Body of pancreas (tissue), 4 donors: ENCODE data around the gene RSPRY1. TPM values are rescaled to one million over a fixed set of nuclear protein-coding genes. Genes with fewer than 3 reads are reported as not detected.
A peak's percentile ranks its signal among the peaks of the same experiment; 100 is the strongest.
"Not testable (repeated sequence)": the region's sequence is repeated elsewhere in the genome, so short reads cannot be mapped to it uniquely, and the experiment has no call there.

ENCODE experiments used
- ATAC-seq: fragments of 150-250 bp; one replicate; pipeline ENCODE4 v1.9.1; 2016
- DNase-seq, 4 donors: peaks; one replicate each; pipeline ENCODE4 v3.0.0-alpha.2; 2019
- H3K27ac ChIP-seq, 4 donors: fragments of 200-600 bp; sonication (generic); 1 replicate in 3 of 4; 2 replicates in 1 of 4; pipeline versions ENCODE4 v1.5.1 to v1.6.1; 2016 to 2019; ENCODE audit warnings: mild to moderate bottlenecking in 1 of 4, mixed read lengths in 1 of 4, moderate library complexity in 1 of 4
- H3K27me3 ChIP-seq, 2 donors: fragments of 200-600 bp; sonication (generic); one replicate each; pipeline ENCODE4 v1.6.0; 2016; ENCODE audit warnings: mild to moderate bottlenecking in 1 of 2
- H3K36me3 ChIP-seq, 2 donors: fragments of 200-600 bp; sonication (generic); replicated peaks in 1 of 2; 2 replicates each; pipeline ENCODE4 v1.5.1; 2016; ENCODE audit warnings: low read depth in 2 of 2; ENCODE audit not compliant: insufficient read depth in 1 of 2
- H3K4me1 ChIP-seq: fragments of 200-600 bp; sonication (generic); one replicate; pipeline ENCODE4 v1.6.0; 2016
- H3K4me3 ChIP-seq, 2 donors: fragments of 200-600 bp; sonication (generic); 1 replicate in 1 of 2; 2 replicates in 1 of 2; pipeline ENCODE4 v1.5.1; 2016 to 2019
- H3K9me3 ChIP-seq, 3 donors: fragments of 200-600 bp; sonication (generic); 1 replicate in 2 of 3; 2 replicates in 1 of 3; pipeline ENCODE4 v1.5.1; 2016
- CTCF ChIP-seq, 7 experiments: fragments of 450-650 bp in 4 of 7; fragments of 200-600 bp in 3 of 7; sonication (generic) in 3 of 7; IDR thresholded peaks; one replicate each; pipeline ENCODE4 v1.5.1; 2016 to 2019; ENCODE audit warnings: antibody characterized with exemption in 7 of 7
- POLR2A ChIP-seq, 3 donors: fragments of 450-650 bp; IDR thresholded peaks; one replicate each; pipeline ENCODE4 v1.6.1; 2016; ENCODE audit warnings: antibody characterized with exemption in 3 of 3, mild to moderate bottlenecking in 2 of 3
- WGBS, 2 donors: methylation state at CpG; one replicate each; pipeline ENCODE4 v1.1.5; 2017; 5-methylcytosine and 5-hydroxymethylcytosine counted together
- intact Hi-C: fragments of 100-400 bp; cut with DNase I; formaldehyde crosslinking; loops from one replicate; pipeline ENCODE4 v1.15.1; 2023
- total RNA-seq, 2 donors: library from RNA; depleted of rRNA; stranded (reverse); fragments of >200 nt; gene quantifications; one replicate each; pipeline ENCODE4 v1.1.0, GENCODE V29; 2016

Gene RSPRY1
- total RNA-seq, 2 donors from 2014 or later, result 13.8 to 31.4 TPM

GRCh38 chr16:57186872-57187854, 1.0 kb downstream of the RSPRY1 start:
- intact Hi-C loops, result no loop called here
- ATAC-seq, result peak; percentile 3
- Histone ChIP-seq H3K36me3 (no peaks in the 10 kb centered on the region), H3K27me3 (no peaks in the 10 kb centered on the region), H3K4me1 (peaks cover 43% of the 10 kb centered on the region), H3K27ac (peak overlapping the region; percentile 89 to 95 (median 94)), H3K4me3 (peak overlapping the region; percentile 88 to 90), H3K9me3 (no peaks in the 10 kb centered on the region)
- WGBS, 2 donors, result 1% methylated on average over 26 to 28 of the region's 28 CpGs
- TF ChIP-seq CTCF (IDR thresholded peaks at IDR 0.05) (no peak), POLR2A (IDR thresholded peaks at IDR 0.05) (peak in 2 of 3 donors; percentile 39 to 49)
- DNase-seq, result peak; percentile 34 to 46 (median 36)

- intact Hi-C loops, ATAC-seq, H3K27me3 ChIP-seq, H3K4me3 ChIP-seq, DNase-seq, H3K36me3 ChIP-seq, H3K9me3 ChIP-seq: not testable (repeated sequence)
- 30 to 43% methylated on average over 18 of the region's 18 CpGs for WGBS, 2 donors
- H3K27ac ChIP-seq, result peak overlapping the region; percentile 89 to 95 (median 94)
- H3K4me1 ChIP-seq, result peaks cover 43% of the 10 kb centered on the region
These were observed 2.0 kb downstream of the RSPRY1 start for GRCh38 chr16:57187902-57188710.

DNA sequence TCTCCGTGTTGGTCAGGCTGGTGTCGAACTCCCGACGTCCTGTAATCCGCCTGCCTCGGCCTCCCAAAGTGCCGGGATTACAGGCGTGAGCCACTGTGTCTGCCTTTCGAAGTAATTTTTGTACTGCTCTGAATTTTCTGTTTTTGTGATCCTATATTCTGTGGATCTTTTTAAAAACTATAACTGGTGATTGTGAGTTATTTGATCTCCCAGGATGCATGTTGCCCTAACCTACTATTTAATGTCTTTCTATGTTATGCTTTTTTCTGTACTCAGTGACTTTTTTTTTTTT, 2.5 kb downstream of the RSPRY1 start:
- Histone ChIP-seq H3K27ac (peak overlapping the region in 1 of 4 donors; percentile 94), H3K4me1 (peaks cover 47% of the 10 kb centered on the region)
- WGBS, 2 donors, result 72 to 85% methylated on average over 9 of the region's 9 CpGs

DNA sequence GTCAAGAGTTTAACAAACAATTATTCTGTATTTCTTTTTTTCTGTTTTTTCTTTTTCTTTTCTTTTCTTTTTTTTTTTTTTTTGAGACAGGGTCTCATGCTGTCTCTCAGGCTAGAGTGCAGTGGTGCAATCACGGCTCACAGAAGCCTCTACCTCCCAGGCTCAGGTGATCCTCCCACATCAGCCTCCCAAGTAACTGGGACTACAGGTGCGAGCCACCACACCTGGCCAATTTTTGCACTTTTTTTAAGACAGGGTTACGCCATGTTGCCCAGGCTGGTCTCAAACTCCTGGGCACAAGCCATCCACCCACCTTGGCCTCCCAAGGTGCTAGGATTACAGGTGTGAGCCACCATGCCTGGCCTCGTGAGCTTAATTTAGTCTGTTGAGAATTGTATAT, 3.4 kb downstream of the RSPRY1 start:
- H3K27ac ChIP-seq, H3K27me3 ChIP-seq, ATAC-seq, H3K36me3 ChIP-seq, DNase-seq, H3K9me3 ChIP-seq, H3K4me3 ChIP-seq, intact Hi-C loops: not testable (repeated sequence)
- WGBS, 2 donors, result 97 to 98% methylated on average over 4 of the region's 4 CpGs
- H3K4me1 ChIP-seq, result peaks cover 48% of the 10 kb centered on the region

More for the DNA sequence above, 2.5 kb downstream of the RSPRY1 start:
- TF ChIP-seq POLR2A (IDR thresholded peaks at IDR 0.05) (no peak), CTCF (IDR thresholded peaks at IDR 0.05) (no peak)
- no peaks in the 10 kb centered on the region for H3K27me3 ChIP-seq
- DNase-seq (no peak), ATAC-seq (no peak)
- H3K9me3 ChIP-seq, result no peaks in the 10 kb centered on the region
- intact Hi-C loops, result no loop called here
- H3K4me3 ChIP-seq, result no peak overlapping the region
- H3K36me3 ChIP-seq, result no peaks in the 10 kb centered on the region

DNA sequence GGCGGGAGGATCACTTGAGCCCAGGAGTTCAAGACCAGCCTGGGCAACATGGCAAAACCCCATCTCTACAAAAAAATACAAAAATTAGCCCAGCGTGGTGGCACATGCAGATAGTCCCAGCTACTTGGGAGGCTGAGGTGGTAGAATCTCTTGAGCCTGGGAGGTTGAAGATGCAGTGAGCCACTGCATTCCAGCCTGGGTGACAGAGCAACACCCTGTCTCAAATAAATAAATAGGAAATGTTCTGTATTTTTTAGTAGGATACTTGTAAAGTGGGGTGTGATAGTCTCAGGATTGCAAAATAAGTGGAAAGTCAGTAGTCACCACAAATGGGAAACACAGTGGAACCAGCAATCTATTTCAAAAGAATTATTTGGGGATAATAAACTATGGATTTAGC, 4.0 kb downstream of the RSPRY1 start:
- 93 to 100% methylated on average over 2 of the region's 2 CpGs for WGBS, 2 donors
- ATAC-seq (no peak), DNase-seq (no peak)
- Histone ChIP-seq H3K36me3 (no peaks in the 10 kb centered on the region), H3K27me3 (no peaks in the 10 kb centered on the region), H3K4me1 (peaks cover 44% of the 10 kb centered on the region), H3K27ac (no peak overlapping the region), H3K9me3 (no peaks in the 10 kb centered on the region), H3K4me3 (no peak overlapping the region)
- intact Hi-C loops, result no loop called here
- TF ChIP-seq POLR2A (IDR thresholded peaks at IDR 0.05) (no peak), CTCF (IDR thresholded peaks at IDR 0.05) (no peak)
